BJ (cell line): ENCODE results near the gene SRGAP1. TPM values are rescaled to one million over a fixed set of nuclear protein-coding genes. Genes with fewer than 3 reads are reported as not detected.

Experiments used
- CTCF ChIA-PET: fragments of 350-600 bp; formaldehyde crosslinking; extraction: SDS; loops from one replicate; lab custom pipeline; 2021; ENCODE audit warnings: antibody characterized with exemption, inconsistent platforms; lab: Yijun Ruan, JAX
- POLR2A ChIA-PET: fragments of 300-600 bp; sonication (Branson Sonifier 250); formaldehyde crosslinking; extraction: SDS; loops from one replicate; lab custom pipeline; 2021; ENCODE audit warnings: antibody characterized with exemption; lab: Charles Lee
- DNase-seq: peaks from one replicate; pipeline ENCODE4 v3.0.0-alpha.2; 2011; ENCODE audit warnings: low read depth
- H3K27me3 ChIP-seq: 2 replicates; pipeline ENCODE4 v1.6.0; 2011; ENCODE audit warnings: low read length; ENCODE audit not compliant: control insufficient read depth, insufficient read depth
- H3K36me3 ChIP-seq: 2 replicates; pipeline ENCODE4 v1.5.1; 2011; ENCODE audit warnings: low read length; ENCODE audit not compliant: control insufficient read depth, insufficient read depth
- H3K4me3 ChIP-seq: 2 replicates; pipeline ENCODE4 v1.5.1; 2011; ENCODE audit warnings: low read depth, mild to moderate bottlenecking, control low read depth, low read length
- CTCF ChIP-seq: IDR thresholded peaks from 2 replicates; pipeline ENCODE4 v1.5.1; 2011; ENCODE audit warnings: low read depth, mild to moderate bottlenecking, control low read depth, inconsistent platforms, low read length, moderate library complexity; ENCODE audit not compliant: insufficient read depth
- polyA plus RNA-seq: library from polyadenylated mRNA; depleted of rRNA; stranded (reverse); fragments of >200 nt; gene quantifications from 2 replicates; pipeline ENCODE4 v1.2.3, GENCODE V29; 2011

The SRGAP1 gene
- polyA plus RNA-seq, 1 experiment = 15.7 TPM

GRCh38 chr12:63999853-64000252 lies 155.4 kb downstream of the SRGAP1 start:
- DNase-seq = no peak
- ChIA-PET CTCF (no interaction called here), POLR2A (no interaction called here)
- no peak for TF ChIP-seq CTCF
- Histone ChIP-seq H3K36me3 (peaks cover 5% of the 10 kb centered on the region), H3K4me3 (no peak overlapping the region), H3K27me3 (no peaks in the 10 kb centered on the region)

- POLR2A ChIA-PET = no interaction called here
- Histone ChIP-seq H3K27me3 (no peaks in the 10 kb centered on the region), H3K36me3 (peaks cover 5% of the 10 kb centered on the region), H3K4me3 (no peak overlapping the region)
- TF ChIP-seq CTCF = no peak
- no peak for DNase-seq
- CTCF ChIA-PET = no interaction called here
Measured at GRCh38 chr12:64001439-64001838, 156.9 kb downstream of the SRGAP1 start.

GRCh38 chr12:64004641-64005040 lies 160.1 kb downstream of the SRGAP1 start:
- ChIA-PET POLR2A (no interaction called here), CTCF (interaction anchor here (0.6 to 1.6 kb wide), 2 partner anchors 160 to 1958 kb away, joined by 3 to 5 read pairs; partner anchors contain the start of gene SRGAP1)
- Histone ChIP-seq H3K4me3 (no peak overlapping the region), H3K36me3 (peaks cover 4% of the 10 kb centered on the region; the same call in 1 of the 2 replicates), H3K27me3 (no peaks in the 10 kb centered on the region)
- no peak for TF ChIP-seq CTCF
- DNase-seq = no peak

GRCh38 chr12:64006211-64006825 lies 161.8 kb downstream of the SRGAP1 start:
- H3K4me3 ChIP-seq = no peak overlapping the region
- ChIA-PET POLR2A (no interaction called here), CTCF (interaction anchor here (0.7 to 1.3 kb wide), 3 partner anchors 18 to 163 kb away, joined by 3 to 4 read pairs (median 3); no protein-coding TSS in a partner anchor)
- DNase-seq = no peak
- H3K36me3 ChIP-seq = peaks cover 4% of the 10 kb centered on the region; the same call in 1 of the 2 replicates
- H3K27me3 ChIP-seq = no peaks in the 10 kb centered on the region
- no peak for TF ChIP-seq CTCF

- POLR2A ChIA-PET = no interaction called here
- no peak for TF ChIP-seq CTCF
- CTCF ChIA-PET = interaction anchor here (2.6 kb wide), 1 partner anchor 14 kb away, joined by 8 read pairs; no protein-coding TSS in a partner anchor
- no peaks in the 10 kb centered on the region for H3K36me3 ChIP-seq
- no peak for DNase-seq
- H3K27me3 ChIP-seq = no peaks in the 10 kb centered on the region
- H3K4me3 ChIP-seq = no peak overlapping the region
Measured at GRCh38 chr12:64007853-64008252, 163.4 kb downstream of the SRGAP1 start.
